ENCODE measurements around the gene KRT20. TPM values are rescaled to one million over a fixed set of nuclear protein-coding genes. Genes with fewer than 3 reads are reported as not detected.
"Not testable (repeated sequence)": the region's sequence is repeated elsewhere in the genome, so short reads cannot be mapped to it uniquely, and the experiment has no call there.

KRT20 gene
- total RNA-seq, 4 donors from 2014 or later: 207 to 797 (median 735) TPM

GRCh38 chr17:40870136-40870535 is 14.9 kb downstream of the KRT20 start:
- WGBS, 2 donors (ENCODE audit: low coverage in 1 of 2): 84% methylated on average over 4 of the region's 4 CpGs; no CpG with 5 or more reads in 1 of the 2 donors
- H3K9me3 ChIP-seq: no peaks in the 10 kb centered on the region
- no peak for DNase-seq
- TF ChIP-seq POLR2A (IDR thresholded peaks at IDR 0.05): no peak
- H3K27ac ChIP-seq: no peak overlapping the region
- in situ Hi-C loops (cut with MboI; ENCODE audit: low pct_ligation_motif_present in 1 of 4, low pct_unique_long_range_greater_than_20kb in 1 of 4, low sequenced_read_pairs in 3 of 4) (no loop called here), intact Hi-C loops (cut with DNase I; ENCODE audit: low total_unique reads) (no loop called here)
- H3K4me1 ChIP-seq: no peaks in the 10 kb centered on the region
- H3K36me3 ChIP-seq: no peaks in the 10 kb centered on the region
- no peaks in the 10 kb centered on the region for H3K27me3 ChIP-seq
- H3K4me3 ChIP-seq: no peak overlapping the region

DNA sequence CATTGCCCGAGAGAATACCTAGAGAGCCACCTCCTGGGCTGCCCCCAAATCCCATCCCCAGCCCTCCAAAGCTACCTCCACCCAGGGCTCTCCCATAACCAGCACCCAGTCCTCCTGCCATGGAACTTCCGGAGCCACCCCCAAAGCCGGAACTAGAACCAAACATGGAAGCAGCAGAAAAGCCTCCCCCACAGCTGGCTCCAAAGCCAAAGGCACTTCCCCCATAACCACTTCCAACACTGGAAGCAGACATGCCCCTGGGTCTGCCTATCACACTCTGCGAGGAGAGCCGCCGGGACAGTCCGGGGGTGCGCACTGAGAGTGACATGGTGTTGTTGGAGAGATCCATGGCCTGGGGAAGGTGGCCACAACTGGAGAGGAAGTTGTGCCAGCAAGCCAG is 18.2 kb downstream of the KRT20 start, which contains the start of gene KRT12:
KRT12 (minus strand) TSS at position 386 of the 400 bp plus-strand sequence; CDS start at position 349, 37 bp downstream.
- WGBS, 2 donors (ENCODE audit: low coverage in 1 of 2): 80 to 96% methylated on average over 1 to 8 of the region's 8 CpGs
- DNase-seq: no peak
- Histone ChIP-seq H3K36me3 (no peaks in the 10 kb centered on the region), H3K9me3 (no peaks in the 10 kb centered on the region), H3K27me3 (peaks cover 6% of the 10 kb centered on the region), H3K4me3 (no peak within 1 kb of the TSS), H3K27ac (no peak within 1 kb of the TSS), H3K4me1 (no peaks in the 10 kb centered on the region)
- intact Hi-C loops (cut with DNase I; ENCODE audit: low total_unique reads): no loop called here
- no peak for TF ChIP-seq CTCF (IDR thresholded peaks at IDR 0.05)
- TF ChIP-seq POLR2A (IDR thresholded peaks at IDR 0.05): no peak
- TF ChIP-seq POLR2AphosphoS5 (IDR thresholded peaks at IDR 0.05): no peak
- TF ChIP-seq EP300 (IDR thresholded peaks at IDR 0.05; ENCODE audit: low read depth): no peak
- in situ Hi-C loops (cut with MboI; ENCODE audit: low pct_ligation_motif_present in 1 of 4, low pct_unique_long_range_greater_than_20kb in 1 of 4, low sequenced_read_pairs in 3 of 4): no loop called here

DNA sequence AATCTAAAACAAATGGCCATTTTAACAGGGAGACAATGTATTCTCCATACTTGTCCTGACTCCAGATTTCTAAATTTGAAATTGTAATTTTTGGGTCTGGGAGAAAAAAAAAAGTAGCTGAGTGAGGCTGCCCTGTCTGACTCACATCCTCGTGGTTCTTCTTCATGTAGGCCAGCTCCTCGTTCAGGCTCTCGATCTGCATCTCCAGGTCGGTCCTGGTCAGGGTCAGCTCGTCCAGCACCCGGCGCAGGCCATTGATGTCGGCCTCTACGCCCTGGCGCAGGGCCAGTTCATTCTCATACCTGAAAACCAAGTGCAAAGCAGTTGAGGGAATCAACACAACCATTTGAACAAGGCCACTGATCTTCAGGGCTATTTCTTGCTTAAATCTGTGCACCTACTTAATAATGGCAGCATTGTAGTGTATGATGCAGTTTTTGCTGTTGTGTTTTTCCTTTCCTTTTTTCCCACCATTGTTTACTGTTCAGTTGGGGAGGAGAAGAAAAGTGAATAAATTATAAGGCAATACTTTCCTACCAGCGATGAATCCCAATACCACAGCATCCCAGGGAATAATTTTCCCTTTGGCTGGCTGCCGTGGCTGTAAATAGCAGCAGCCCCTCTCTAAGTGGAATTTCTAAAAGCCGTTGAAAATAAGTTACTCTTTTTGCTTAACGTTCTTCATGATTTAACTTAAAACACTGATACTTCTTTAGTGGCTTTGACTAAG is 20.2 kb downstream of the KRT20 start:
- H3K27me3 ChIP-seq: peaks cover 6% of the 10 kb centered on the region
- in situ Hi-C loops (cut with MboI; ENCODE audit: low pct_ligation_motif_present in 1 of 4, low pct_unique_long_range_greater_than_20kb in 1 of 4, low sequenced_read_pairs in 3 of 4): no loop called here
- no peak for TF ChIP-seq EP300 (IDR thresholded peaks at IDR 0.05; ENCODE audit: low read depth)
- no peak for TF ChIP-seq POLR2AphosphoS5 (IDR thresholded peaks at IDR 0.05)
- TF ChIP-seq CTCF (IDR thresholded peaks at IDR 0.05): no peak
- TF ChIP-seq POLR2A (IDR thresholded peaks at IDR 0.05): no peak
- H3K36me3 ChIP-seq: no peaks in the 10 kb centered on the region
- 83 to 92% methylated on average over 7 to 14 of the region's 14 CpGs for WGBS, 2 donors (ENCODE audit: low coverage in 1 of 2)
- intact Hi-C loops (cut with DNase I; ENCODE audit: low total_unique reads): no loop called here
- H3K4me1 ChIP-seq: peaks cover 0 to 3% (median 0%) of the 10 kb centered on the region in 4 donors
- H3K4me3 ChIP-seq: no peak overlapping the region
- no peak overlapping the region for H3K27ac ChIP-seq
- no peaks in the 10 kb centered on the region for H3K9me3 ChIP-seq
- no peak for DNase-seq

GRCh38 chr17:40862985-40863733 is 21.9 kb downstream of the KRT20 start:
- no peak overlapping the region for H3K27ac ChIP-seq
- DNase-seq: no peak
- H3K4me3 ChIP-seq: no peak overlapping the region
- H3K4me1 ChIP-seq: peaks cover 0 to 14% (median 3%) of the 10 kb centered on the region in 4 donors
- intact Hi-C loops (cut with DNase I; ENCODE audit: low total_unique reads) (no loop called here), in situ Hi-C loops (cut with MboI; ENCODE audit: low pct_ligation_motif_present in 1 of 4, low pct_unique_long_range_greater_than_20kb in 1 of 4, low sequenced_read_pairs in 3 of 4) (no loop called here)
- 80 to 85% methylated on average over 11 to 39 of the region's 39 CpGs for WGBS, 2 donors (ENCODE audit: low coverage in 1 of 2)
- no peaks in the 10 kb centered on the region for H3K9me3 ChIP-seq
- no peaks in the 10 kb centered on the region for H3K36me3 ChIP-seq
- peaks cover 6% of the 10 kb centered on the region for H3K27me3 ChIP-seq
- TF ChIP-seq EP300 (IDR thresholded peaks at IDR 0.05; ENCODE audit: low read depth): no peak

- in situ Hi-C loops (cut with MboI; ENCODE audit: low pct_ligation_motif_present in 1 of 4, low pct_unique_long_range_greater_than_20kb in 1 of 4, low sequenced_read_pairs in 3 of 4): no loop called here
- H3K27me3 ChIP-seq: peaks cover 6% of the 10 kb centered on the region
- H3K4me1 ChIP-seq: peaks cover 0 to 21% (median 6%) of the 10 kb centered on the region in 4 donors
- TF ChIP-seq POLR2AphosphoS5 (IDR thresholded peaks at IDR 0.05) (no peak), POLR2A (IDR thresholded peaks at IDR 0.05) (no peak), CTCF (IDR thresholded peaks at IDR 0.05) (no peak), EP300 (IDR thresholded peaks at IDR 0.05; ENCODE audit: low read depth) (no peak)
- intact Hi-C loops (cut with DNase I; ENCODE audit: low total_unique reads): no loop called here
- H3K9me3 ChIP-seq: no peaks in the 10 kb centered on the region
- H3K4me3 ChIP-seq: no peak overlapping the region
- peak; percentile 46 for DNase-seq
- no peaks in the 10 kb centered on the region for H3K36me3 ChIP-seq
- 47 to 83% methylated on average over 1 to 2 of the region's 2 CpGs for WGBS, 2 donors (ENCODE audit: low coverage in 1 of 2)
- no peak overlapping the region for H3K27ac ChIP-seq
These were observed 25.5 kb downstream of the KRT20 start for GRCh38 chr17:40859536-40859935.

GRCh38 chr17:40858667-40859066 is 26.4 kb downstream of the KRT20 start:
- H3K27ac ChIP-seq; H3K4me3 ChIP-seq; in situ Hi-C loops (cut with MboI; ENCODE audit: low pct_ligation_motif_present in 1 of 4, low pct_unique_long_range_greater_than_20kb in 1 of 4, low sequenced_read_pairs in 3 of 4); H3K27me3 ChIP-seq; intact Hi-C loops (cut with DNase I; ENCODE audit: low total_unique reads); H3K9me3 ChIP-seq; H3K36me3 ChIP-seq; DNase-seq: not testable (repeated sequence)
- peaks cover 0 to 21% (median 8%) of the 10 kb centered on the region in 4 donors for H3K4me1 ChIP-seq
- 60 to 73% methylated on average over 1 to 2 of the region's 2 CpGs for WGBS, 2 donors (ENCODE audit: low coverage in 1 of 2)
